ENCODE results near the gene MYMK.

The MYMK gene

GRCh38 chr9:133553973-133554713 is 29.4 kb upstream of the MYMK start:
- H3K36me3 ChIP-seq (ENCODE audit: insufficient read depth, low read depth, low read length): no peaks in the 10 kb centered on the region
- H3K27me3 ChIP-seq (ENCODE audit: insufficient read depth, low read length): no peaks in the 10 kb centered on the region
- no peak overlapping the region for H3K9ac ChIP-seq (ENCODE audit: low read depth, low read length)
- peaks cover 6% of the 10 kb centered on the region; the same call in 1 of the 2 replicates for H3K4me1 ChIP-seq (ENCODE audit: insufficient read depth, low read length)
- no peak overlapping the region for H3K27ac ChIP-seq (ENCODE audit: low read length)
- H3K9me3 ChIP-seq (ENCODE audit: insufficient read depth, low read depth, low read length): no peaks in the 10 kb centered on the region
- H3K4me3 ChIP-seq (ENCODE audit: low read length): no peak overlapping the region

DNA sequence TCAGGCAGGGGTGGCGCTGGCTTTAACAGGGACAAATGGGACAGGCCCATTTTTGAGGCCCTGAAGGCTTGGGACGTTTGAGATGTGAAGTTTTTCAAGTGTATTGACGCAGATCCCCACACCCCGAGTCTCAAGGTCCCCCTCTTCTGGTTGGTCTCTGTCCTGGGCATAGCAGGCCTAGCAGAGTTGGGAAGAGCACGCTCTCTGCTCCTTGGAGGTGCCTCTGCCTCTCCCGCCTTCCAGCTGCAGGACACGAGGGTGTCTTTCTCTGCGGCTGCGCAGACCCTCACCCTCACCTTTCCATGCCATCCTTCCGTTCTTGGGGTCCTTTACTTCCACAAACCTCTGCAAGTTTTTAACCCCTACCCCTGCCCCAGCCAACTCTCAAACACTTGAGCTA is 28.4 kb upstream of the MYMK start:
- H3K9ac ChIP-seq (ENCODE audit: low read depth, low read length): no peak overlapping the region
- no peaks in the 10 kb centered on the region; the same call in 1 of the 2 replicates for H3K4me1 ChIP-seq (ENCODE audit: insufficient read depth, low read length)
- no peaks in the 10 kb centered on the region for H3K36me3 ChIP-seq (ENCODE audit: insufficient read depth, low read depth, low read length)
- no peak overlapping the region for H3K27ac ChIP-seq (ENCODE audit: low read length)
- H3K27me3 ChIP-seq (ENCODE audit: insufficient read depth, low read length): no peaks in the 10 kb centered on the region
- H3K4me3 ChIP-seq (ENCODE audit: low read length): no peak overlapping the region
- no peaks in the 10 kb centered on the region for H3K9me3 ChIP-seq (ENCODE audit: insufficient read depth, low read depth, low read length)

- Histone ChIP-seq H3K9ac (ENCODE audit: low read depth, low read length) (no peak overlapping the region), H3K4me1 (ENCODE audit: insufficient read depth, low read length) (no peaks in the 10 kb centered on the region; the same call in 1 of the 2 replicates), H3K27ac (ENCODE audit: low read length) (no peak overlapping the region), H3K9me3 (ENCODE audit: insufficient read depth, low read depth, low read length) (no peaks in the 10 kb centered on the region), H3K36me3 (ENCODE audit: insufficient read depth, low read depth, low read length) (no peaks in the 10 kb centered on the region), H3K4me3 (ENCODE audit: low read length) (no peak overlapping the region), H3K27me3 (ENCODE audit: insufficient read depth, low read length) (no peaks in the 10 kb centered on the region)
These were observed 27.5 kb upstream of the MYMK start for GRCh38 chr9:133552236-133552635.

DNA sequence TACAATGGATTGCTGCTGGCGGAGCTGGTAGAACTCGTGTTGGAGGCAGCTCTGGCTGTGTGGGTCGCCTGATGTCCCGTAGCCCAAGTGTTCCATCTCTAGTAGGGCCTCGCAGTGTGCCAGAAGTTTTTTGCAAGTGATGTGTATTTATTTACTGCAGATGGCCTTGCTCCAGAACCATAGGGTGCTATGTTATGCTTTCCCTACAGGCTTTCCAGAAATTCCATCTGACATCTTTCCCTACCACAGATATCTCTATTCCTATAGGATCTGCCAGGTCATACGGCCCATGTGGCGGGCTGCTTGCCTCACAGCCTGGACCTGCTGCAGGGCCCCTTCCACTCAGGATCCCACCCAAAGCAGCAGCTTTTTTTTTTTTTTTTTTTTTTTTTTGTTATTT is 26.7 kb upstream of the MYMK start:
- Histone ChIP-seq H3K9me3 (ENCODE audit: insufficient read depth, low read depth, low read length) (no peaks in the 10 kb centered on the region), H3K27ac (ENCODE audit: low read length) (no peak overlapping the region), H3K4me3 (ENCODE audit: low read length) (no peak overlapping the region), H3K36me3 (ENCODE audit: insufficient read depth, low read depth, low read length) (no peaks in the 10 kb centered on the region), H3K4me1 (ENCODE audit: insufficient read depth, low read length) (no peaks in the 10 kb centered on the region; the same call in 1 of the 2 replicates), H3K27me3 (ENCODE audit: insufficient read depth, low read length) (no peaks in the 10 kb centered on the region), H3K9ac (ENCODE audit: low read depth, low read length) (no peak overlapping the region)

DNA sequence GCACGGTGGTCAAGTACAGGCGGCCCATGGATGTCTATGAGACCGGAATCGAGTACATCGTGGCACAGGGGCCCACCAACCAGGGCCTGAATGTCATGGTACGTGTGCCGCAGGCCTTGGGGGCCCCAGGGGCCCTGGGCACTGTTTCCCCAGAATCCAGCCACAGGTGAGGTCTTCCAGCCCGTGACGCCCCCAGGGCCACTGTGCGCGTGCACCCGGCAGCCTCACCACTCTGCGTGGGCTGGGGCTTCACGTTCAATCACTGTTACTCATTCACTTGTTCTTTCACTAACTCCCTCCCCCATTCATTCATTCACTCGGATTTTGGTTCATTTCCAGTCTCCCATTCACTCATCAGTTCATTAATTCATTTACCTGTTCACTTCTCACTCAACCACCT is 22.4 kb upstream of the MYMK start:
- Histone ChIP-seq H3K27me3 (ENCODE audit: insufficient read depth, low read length) (no peaks in the 10 kb centered on the region), H3K9ac (ENCODE audit: low read depth, low read length) (no peak overlapping the region), H3K4me1 (ENCODE audit: insufficient read depth, low read length) (no peaks in the 10 kb centered on the region), H3K27ac (ENCODE audit: low read length) (no peak overlapping the region), H3K4me3 (ENCODE audit: low read length) (no peak overlapping the region), H3K36me3 (ENCODE audit: insufficient read depth, low read depth, low read length) (no peaks in the 10 kb centered on the region), H3K9me3 (ENCODE audit: insufficient read depth, low read depth, low read length) (no peaks in the 10 kb centered on the region)

GRCh38 chr9:133546287-133546680 is 21.5 kb upstream of the MYMK start:
- no peak overlapping the region for H3K4me3 ChIP-seq (ENCODE audit: low read length)
- H3K36me3 ChIP-seq (ENCODE audit: insufficient read depth, low read depth, low read length): no peaks in the 10 kb centered on the region
- H3K9ac ChIP-seq (ENCODE audit: low read depth, low read length): no peak overlapping the region
- H3K9me3 ChIP-seq (ENCODE audit: insufficient read depth, low read depth, low read length): no peaks in the 10 kb centered on the region
- H3K4me1 ChIP-seq (ENCODE audit: insufficient read depth, low read length): no peaks in the 10 kb centered on the region
- H3K27me3 ChIP-seq (ENCODE audit: insufficient read depth, low read length): no peaks in the 10 kb centered on the region
- no peak overlapping the region for H3K27ac ChIP-seq (ENCODE audit: low read length)

- Histone ChIP-seq H3K4me3 (ENCODE audit: low read length) (no peak overlapping the region), H3K27me3 (ENCODE audit: insufficient read depth, low read length) (no peaks in the 10 kb centered on the region), H3K36me3 (ENCODE audit: insufficient read depth, low read depth, low read length) (no peaks in the 10 kb centered on the region), H3K9me3 (ENCODE audit: insufficient read depth, low read depth, low read length) (no peaks in the 10 kb centered on the region), H3K27ac (ENCODE audit: low read length) (no peak overlapping the region), H3K4me1 (ENCODE audit: insufficient read depth, low read length) (no peaks in the 10 kb centered on the region), H3K9ac (ENCODE audit: low read depth, low read length) (no peak overlapping the region)
These were observed 20.9 kb upstream of the MYMK start for GRCh38 chr9:133545494-133546286.

DNA sequence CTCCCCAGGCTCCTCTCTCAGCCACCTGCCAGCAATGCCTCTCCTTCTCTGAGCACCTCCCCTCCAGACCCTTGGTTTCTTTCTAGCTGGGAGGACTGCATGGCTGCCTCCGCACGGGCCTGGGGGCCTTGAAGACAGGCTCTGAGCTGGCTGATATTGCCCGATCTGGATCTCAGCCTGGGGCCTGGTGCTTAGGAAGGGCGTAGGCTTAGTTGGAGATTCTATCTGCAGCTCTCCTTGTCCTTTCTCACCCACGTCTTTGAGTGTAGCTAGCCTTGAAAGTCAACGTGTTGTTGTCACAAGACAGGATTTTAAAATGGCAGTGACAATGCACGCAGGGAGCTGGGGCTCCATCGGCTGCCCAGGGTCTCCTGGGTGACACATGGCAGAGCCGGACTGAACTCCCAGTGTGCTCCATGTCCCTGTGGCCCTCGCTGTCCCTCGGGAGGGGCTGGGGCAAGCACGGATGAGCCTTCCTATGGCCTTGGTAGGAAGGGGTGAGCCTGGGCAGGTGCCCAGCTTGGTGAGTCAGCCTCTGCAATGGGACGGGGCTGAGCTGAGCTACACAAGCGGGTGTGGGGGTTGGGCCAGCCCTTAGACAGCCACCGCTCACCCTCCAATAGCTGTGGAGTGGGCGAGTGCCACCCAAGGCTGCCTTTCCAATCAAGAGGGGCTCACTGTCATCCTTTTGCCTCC is 19.2 kb upstream of the MYMK start:
- H3K4me3 ChIP-seq (ENCODE audit: low read length): no peak overlapping the region
- H3K4me1 ChIP-seq (ENCODE audit: insufficient read depth, low read length): no peaks in the 10 kb centered on the region
- H3K27me3 ChIP-seq (ENCODE audit: insufficient read depth, low read length): no peaks in the 10 kb centered on the region
- H3K36me3 ChIP-seq (ENCODE audit: insufficient read depth, low read depth, low read length): no peaks in the 10 kb centered on the region
- H3K27ac ChIP-seq (ENCODE audit: low read length): no peak overlapping the region
- H3K9ac ChIP-seq (ENCODE audit: low read depth, low read length): no peak overlapping the region
- H3K9me3 ChIP-seq (ENCODE audit: insufficient read depth, low read depth, low read length): no peaks in the 10 kb centered on the region

- no peaks in the 10 kb centered on the region for H3K36me3 ChIP-seq (ENCODE audit: insufficient read depth, low read depth, low read length)
- no peak overlapping the region for H3K9ac ChIP-seq (ENCODE audit: low read depth, low read length)
- H3K4me1 ChIP-seq (ENCODE audit: insufficient read depth, low read length): no peaks in the 10 kb centered on the region
- no peak overlapping the region for H3K4me3 ChIP-seq (ENCODE audit: low read length)
- no peaks in the 10 kb centered on the region for H3K9me3 ChIP-seq (ENCODE audit: insufficient read depth, low read depth, low read length)
- no peaks in the 10 kb centered on the region for H3K27me3 ChIP-seq (ENCODE audit: insufficient read depth, low read length)
- H3K27ac ChIP-seq (ENCODE audit: low read length): no peak overlapping the region
These were observed 17.2 kb upstream of the MYMK start for GRCh38 chr9:133542002-133542401.

DNA sequence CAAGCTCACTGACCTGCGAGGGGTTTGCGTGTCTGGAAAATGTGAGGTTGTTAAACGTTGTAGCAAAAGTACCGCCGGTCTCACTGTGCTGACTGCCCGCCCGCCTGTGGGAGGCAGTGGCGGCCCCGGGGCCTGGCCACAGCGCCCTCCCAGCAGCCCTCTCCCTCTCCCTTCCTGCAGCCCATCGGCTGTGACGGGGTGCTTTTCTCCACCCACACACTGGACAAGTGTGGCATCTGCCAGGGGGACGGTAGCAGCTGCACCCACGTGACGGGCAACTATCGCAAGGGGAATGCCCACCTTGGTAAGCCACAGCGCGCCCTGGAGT is 15.9 kb upstream of the MYMK start:
- Histone ChIP-seq H3K9ac (ENCODE audit: low read depth, low read length) (no peak overlapping the region), H3K36me3 (ENCODE audit: insufficient read depth, low read depth, low read length) (no peaks in the 10 kb centered on the region), H3K27me3 (ENCODE audit: insufficient read depth, low read length) (peaks cover 7% of the 10 kb centered on the region), H3K4me1 (ENCODE audit: insufficient read depth, low read length) (no peaks in the 10 kb centered on the region), H3K9me3 (ENCODE audit: insufficient read depth, low read depth, low read length) (no peaks in the 10 kb centered on the region), H3K4me3 (ENCODE audit: low read length) (no peak overlapping the region; the same call in 1 of the 2 replicates), H3K27ac (ENCODE audit: low read length) (no peak overlapping the region)

DNA sequence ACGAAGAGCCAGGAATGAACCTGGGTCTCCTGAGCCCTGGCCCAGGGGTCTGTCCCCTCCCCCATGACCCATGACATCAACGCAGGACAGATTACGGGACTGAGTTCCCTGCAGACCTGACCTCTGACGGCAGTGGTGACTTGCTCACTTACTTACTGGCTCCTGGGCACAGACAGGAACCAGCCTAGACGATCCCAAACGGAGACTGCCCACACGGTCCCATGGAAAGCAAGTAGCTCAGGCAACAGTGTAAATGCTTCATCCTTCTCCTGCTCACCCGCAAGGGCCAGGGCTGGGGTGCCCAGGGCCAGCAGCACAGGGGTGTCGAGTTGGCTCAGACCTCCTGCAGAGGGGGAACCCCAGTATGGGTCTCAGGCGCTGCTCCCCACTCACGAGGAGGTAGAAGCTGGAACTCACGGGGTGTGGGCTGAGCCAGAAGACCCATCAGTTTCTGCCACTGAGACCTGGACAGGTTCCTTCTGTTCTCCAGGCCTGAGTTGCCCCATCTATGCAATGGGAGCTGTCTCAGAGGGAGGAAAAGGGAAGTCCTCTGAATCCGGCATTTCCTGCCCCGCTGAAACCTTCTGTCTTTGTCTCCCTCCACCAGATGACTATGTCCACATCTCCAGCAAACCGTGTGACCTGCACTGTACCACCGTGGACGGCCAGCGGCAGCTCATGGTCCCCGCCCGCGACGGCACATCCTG is 15.4 kb upstream of the MYMK start:
- Histone ChIP-seq H3K4me3 (ENCODE audit: low read length) (no peak overlapping the region; the same call in 1 of the 2 replicates), H3K27ac (ENCODE audit: low read length) (no peak overlapping the region), H3K9me3 (ENCODE audit: insufficient read depth, low read depth, low read length) (no peaks in the 10 kb centered on the region), H3K4me1 (ENCODE audit: insufficient read depth, low read length) (no peaks in the 10 kb centered on the region), H3K36me3 (ENCODE audit: insufficient read depth, low read depth, low read length) (no peaks in the 10 kb centered on the region), H3K9ac (ENCODE audit: low read depth, low read length) (no peak overlapping the region), H3K27me3 (ENCODE audit: insufficient read depth, low read length) (peaks cover 12% of the 10 kb centered on the region)
